ENCODE measurements around the gene ING1.

GRCh38 chr13:110700641-110701040, 12.9 kb upstream of the ING1 start:
- TF ChIP-seq POLR2A (IDR thresholded peaks at IDR 0.05) (no peak), CTCF (IDR thresholded peaks at IDR 0.05) (no peak)

Data from adrenal gland (tissue), 5 donors.